Loucy (cell line): ENCODE measurements around the gene PLCH1.

Experiments used
- H2AFZ ChIP-seq: fragments of 200-600 bp; sonication (generic); 2 replicates; pipeline ENCODE4 v1.6.0; 2016; ENCODE audit warnings: antibody characterized with exemption, mild to moderate bottlenecking, low read length, moderate library complexity
- H3F3A ChIP-seq: fragments of 200-600 bp; 2 replicates; pipeline ENCODE4 v1.6.0; 2016; ENCODE audit warnings: antibody characterized with exemption, low read depth, mild to moderate bottlenecking
- H3K27me3 ChIP-seq: fragments of 200-600 bp; sonication (generic); 2 replicates; pipeline ENCODE4 v1.6.1; 2014; ENCODE audit warnings: low read length, mild to moderate bottlenecking; ENCODE audit not compliant: insufficient read depth, poor library complexity, severe bottlenecking
- H3K36me3 ChIP-seq: fragments of 200-600 bp; sonication (generic); 2 replicates; pipeline ENCODE4 v1.6.1; 2016; ENCODE audit warnings: low read length; ENCODE audit not compliant: insufficient read depth
- H3K4me1 ChIP-seq: fragments of 200-600 bp; sonication (generic); 2 replicates; pipeline ENCODE4 v1.5.1; 2014; ENCODE audit warnings: low read length, mild to moderate bottlenecking; ENCODE audit not compliant: insufficient read depth, poor library complexity, severe bottlenecking
- H3K4me2 ChIP-seq: fragments of 200-600 bp; sonication (generic); 2 replicates; pipeline ENCODE4 v1.6.0; 2014; ENCODE audit warnings: antibody characterized with exemption, low read length, low read depth, mild to moderate bottlenecking; ENCODE audit not compliant: poor library complexity, severe bottlenecking
- H3K4me3 ChIP-seq: fragments of 200-600 bp; sonication (generic); 2 replicates; pipeline ENCODE4 v1.5.1; 2014; ENCODE audit warnings: low read length, mild to moderate bottlenecking, mixed read lengths; ENCODE audit not compliant: poor library complexity, severe bottlenecking
- H3K79me2 ChIP-seq: fragments of 200-600 bp; sonication (generic); 2 replicates; pipeline ENCODE4 v1.6.1; 2014; ENCODE audit warnings: low read length; ENCODE audit not compliant: insufficient read depth
- H3K9ac ChIP-seq: fragments of 200-600 bp; sonication (generic); 2 replicates; pipeline ENCODE4 v1.6.0; 2014; ENCODE audit warnings: mild to moderate bottlenecking, low read depth, low read length, moderate library complexity; ENCODE audit not compliant: poor library complexity, severe bottlenecking
- H3K9me2 ChIP-seq: fragments of 200-600 bp; sonication (generic); replicated peaks from 2 replicates; pipeline ENCODE4 v1.6.1; 2016; ENCODE audit warnings: low read depth, low read length, mixed read lengths
- H3K9me3 ChIP-seq: fragments of 200-600 bp; sonication (generic); 2 replicates; pipeline ENCODE4 v1.6.1; 2014; ENCODE audit warnings: mild to moderate bottlenecking, antibody characterized with exemption, low read length, low read depth; ENCODE audit not compliant: insufficient read depth
- H4K20me1 ChIP-seq: fragments of 200-600 bp; sonication (generic); 2 replicates; pipeline ENCODE4 v1.6.0; 2014; ENCODE audit warnings: antibody characterized with exemption, low read length, mild to moderate bottlenecking; ENCODE audit not compliant: insufficient read depth, poor library complexity, severe bottlenecking
- EZH2phosphoT487 ChIP-seq: fragments of 200-600 bp; IDR thresholded peaks from 2 replicates; pipeline ENCODE4 v1.6.1; 2018; ENCODE audit warnings: antibody characterized with exemption, mild to moderate bottlenecking, moderate library complexity, borderline replicate concordance
- TF ChIP-seq, protein P1 (sequence below): fragments of 200-600 bp; sonication (generic); conservative IDR thresholded peaks from 2 replicates; pipeline ENCODE4 v1.5.1; 2014; ENCODE audit warnings: mild to moderate bottlenecking, antibody characterized with exemption, low read length

Gene PLCH1

DNA sequence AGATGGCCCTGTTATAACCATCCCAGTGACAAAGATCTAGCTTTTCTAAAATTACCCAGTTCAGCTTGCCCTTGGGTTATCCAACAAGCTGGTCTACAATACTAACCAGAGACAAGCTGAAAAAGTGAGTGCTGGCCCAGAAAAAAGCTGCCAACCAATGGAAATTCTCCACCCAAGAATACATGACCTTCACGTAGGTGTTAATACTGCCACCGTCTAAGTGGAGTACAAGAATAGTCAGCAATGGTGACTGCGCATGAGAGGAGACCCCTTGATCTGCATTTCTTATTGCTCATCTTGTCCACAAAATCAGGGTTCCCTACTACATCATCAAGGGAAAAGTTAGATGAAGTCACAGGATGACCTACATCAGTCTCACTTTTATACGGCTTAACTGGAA is 15.8 kb upstream of the PLCH1 start:
- Histone ChIP-seq H2AFZ (no peak overlapping the region), H3F3A (no peaks in the 10 kb centered on the region), H3K27me3 (no peaks in the 10 kb centered on the region), H3K36me3 (no peaks in the 10 kb centered on the region), H4K20me1 (no peaks in the 10 kb centered on the region), H3K79me2 (no peaks in the 10 kb centered on the region), H3K9me2 (no peaks in the 10 kb centered on the region), H3K4me3 (no peak overlapping the region), H3K4me2 (no peak overlapping the region), H3K9ac (no peak overlapping the region), H3K9me3 (no peaks in the 10 kb centered on the region), H3K4me1 (peaks cover 4% of the 10 kb centered on the region)
- TF ChIP-seq, protein P1, sequence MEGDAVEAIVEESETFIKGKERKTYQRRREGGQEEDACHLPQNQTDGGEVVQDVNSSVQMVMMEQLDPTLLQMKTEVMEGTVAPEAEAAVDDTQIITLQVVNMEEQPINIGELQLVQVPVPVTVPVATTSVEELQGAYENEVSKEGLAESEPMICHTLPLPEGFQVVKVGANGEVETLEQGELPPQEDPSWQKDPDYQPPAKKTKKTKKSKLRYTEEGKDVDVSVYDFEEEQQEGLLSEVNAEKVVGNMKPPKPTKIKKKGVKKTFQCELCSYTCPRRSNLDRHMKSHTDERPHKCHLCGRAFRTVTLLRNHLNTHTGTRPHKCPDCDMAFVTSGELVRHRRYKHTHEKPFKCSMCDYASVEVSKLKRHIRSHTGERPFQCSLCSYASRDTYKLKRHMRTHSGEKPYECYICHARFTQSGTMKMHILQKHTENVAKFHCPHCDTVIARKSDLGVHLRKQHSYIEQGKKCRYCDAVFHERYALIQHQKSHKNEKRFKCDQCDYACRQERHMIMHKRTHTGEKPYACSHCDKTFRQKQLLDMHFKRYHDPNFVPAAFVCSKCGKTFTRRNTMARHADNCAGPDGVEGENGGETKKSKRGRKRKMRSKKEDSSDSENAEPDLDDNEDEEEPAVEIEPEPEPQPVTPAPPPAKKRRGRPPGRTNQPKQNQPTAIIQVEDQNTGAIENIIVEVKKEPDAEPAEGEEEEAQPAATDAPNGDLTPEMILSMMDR: no peak
- no peak for TF ChIP-seq EZH2phosphoT487

DNA sequence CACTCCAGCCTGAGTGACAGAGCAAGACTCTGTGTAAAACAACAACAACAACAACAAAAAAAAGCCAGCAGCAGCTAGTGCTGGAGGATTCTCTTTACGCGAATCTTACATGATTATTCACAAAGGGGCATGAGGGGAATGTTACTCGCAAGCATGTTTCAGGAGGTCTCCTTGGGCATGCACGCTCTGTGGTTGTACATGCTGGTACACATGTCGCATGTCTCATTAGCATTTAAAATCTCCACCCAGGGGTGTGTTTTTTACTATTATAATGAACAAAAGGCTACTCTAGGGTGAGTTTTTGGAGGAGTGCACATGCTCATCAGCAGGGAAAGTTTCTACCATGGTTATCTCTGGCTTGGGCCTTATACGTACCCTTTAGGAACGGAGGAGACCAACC is 12.7 kb upstream of the PLCH1 start:
- no peak overlapping the region for H3K4me3 ChIP-seq
- no peaks in the 10 kb centered on the region for H3K27me3 ChIP-seq
- no peaks in the 10 kb centered on the region for H3K4me1 ChIP-seq
- no peaks in the 10 kb centered on the region for H3K79me2 ChIP-seq
- no peaks in the 10 kb centered on the region for H3K9me2 ChIP-seq
- H3K4me2 ChIP-seq: no peak overlapping the region
- H2AFZ ChIP-seq: no peak overlapping the region
- H3K9ac ChIP-seq: no peak overlapping the region
- no peaks in the 10 kb centered on the region for H3F3A ChIP-seq
- H3K9me3 ChIP-seq: no peaks in the 10 kb centered on the region
- H3K36me3 ChIP-seq: no peaks in the 10 kb centered on the region
- no peaks in the 10 kb centered on the region for H4K20me1 ChIP-seq
- TF ChIP-seq EZH2phosphoT487: no peak

DNA sequence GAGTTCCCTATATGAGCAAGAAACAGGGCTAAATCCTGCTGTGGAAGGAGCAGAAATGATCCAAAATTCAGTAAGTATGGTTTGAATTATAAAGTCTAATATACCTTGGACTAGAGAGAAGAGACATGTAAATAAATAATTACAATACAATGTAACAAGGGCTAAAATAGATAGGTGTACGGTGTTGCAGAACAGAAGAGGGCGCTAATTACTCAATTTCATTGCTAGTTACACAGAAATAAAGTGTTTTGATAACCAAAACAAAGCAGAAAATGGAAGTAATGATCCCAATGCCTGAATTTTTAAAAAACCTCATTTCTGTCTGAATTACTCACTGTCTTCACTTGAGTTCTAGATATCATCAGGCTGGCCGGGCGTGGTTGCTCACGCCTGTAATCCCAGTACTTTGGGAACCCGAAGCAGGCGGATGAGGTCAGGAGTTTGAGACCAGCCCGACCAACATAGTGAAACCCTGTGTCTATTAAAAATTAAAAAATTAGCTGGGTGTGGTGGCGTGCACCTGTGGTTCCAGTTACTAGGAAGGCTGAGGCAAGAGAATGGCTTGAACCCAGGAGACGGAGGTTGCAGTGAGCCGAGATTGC is 8.3 kb upstream of the PLCH1 start:
- no peaks in the 10 kb centered on the region for H3K79me2 ChIP-seq
- no peak overlapping the region for H2AFZ ChIP-seq
- H3K27me3 ChIP-seq: no peaks in the 10 kb centered on the region
- no peak overlapping the region for H3K4me3 ChIP-seq
- H3K4me2 ChIP-seq: no peak overlapping the region
- TF ChIP-seq, protein P1: peak; percentile 81
- no peak for TF ChIP-seq EZH2phosphoT487
- H3K9me2 ChIP-seq: no peaks in the 10 kb centered on the region
- no peaks in the 10 kb centered on the region for H3K9me3 ChIP-seq
- no peaks in the 10 kb centered on the region for H3F3A ChIP-seq
- no peaks in the 10 kb centered on the region for H4K20me1 ChIP-seq
- H3K9ac ChIP-seq: no peak overlapping the region
- no peaks in the 10 kb centered on the region for H3K36me3 ChIP-seq
- H3K4me1 ChIP-seq: no peaks in the 10 kb centered on the region
